ENCODE results near the gene VPS33B.
"Not testable (repeated sequence)": the region's sequence is repeated elsewhere in the genome, so short reads cannot be mapped to it uniquely, and the experiment has no call there.

VPS33B gene

DNA sequence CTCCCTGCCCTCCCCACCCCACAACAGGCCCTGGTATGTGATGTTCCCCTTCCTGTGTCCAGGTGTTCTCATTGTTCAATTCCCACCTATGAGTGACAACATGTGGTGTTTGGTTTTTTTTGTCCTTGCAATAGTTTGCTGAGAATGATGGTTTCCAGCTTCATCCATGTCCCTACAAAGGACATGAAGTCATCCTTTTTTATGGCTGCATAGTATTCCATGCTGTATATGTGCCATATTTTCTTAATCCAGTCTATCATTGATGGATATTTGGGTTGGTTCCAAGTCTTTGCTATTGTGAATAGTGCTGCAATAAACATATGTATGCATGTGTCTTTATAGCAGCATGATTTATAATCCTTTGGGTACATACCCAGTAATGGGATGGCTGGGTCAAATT lies 23.7 kb upstream of the VPS33B start:
- not testable (repeated sequence) for H3K36me3 Mint-ChIP-seq, H3K9me3 Mint-ChIP-seq, H3K27ac Mint-ChIP-seq, H3K27me3 Mint-ChIP-seq, H3K4me3 Mint-ChIP-seq
- H3K4me1 Mint-ChIP-seq = peaks cover 33% of the 10 kb centered on the region

DNA sequence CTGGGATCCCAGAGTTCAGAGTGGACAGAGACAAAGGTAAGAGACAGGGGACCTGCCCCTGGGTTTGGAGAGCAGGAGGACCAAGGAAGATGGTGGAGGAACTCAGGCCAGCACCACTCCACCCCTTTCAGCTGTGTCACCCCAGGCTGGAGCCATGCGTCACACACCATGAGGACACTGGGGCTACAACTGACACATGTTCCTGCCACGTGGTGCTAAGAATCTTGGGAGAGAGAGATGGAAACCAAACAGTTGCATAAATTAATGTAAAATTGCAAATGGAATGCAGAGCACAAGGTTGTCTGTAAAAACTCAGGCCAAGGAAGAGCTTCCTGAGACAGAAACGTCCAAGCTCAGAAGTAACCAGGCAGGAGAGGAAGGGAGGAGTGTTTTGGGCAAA lies 22.7 kb upstream of the VPS33B start:
- Mint-ChIP-seq H3K27ac (peak overlapping the region; percentile 23), H3K9me3 (no peaks in the 10 kb centered on the region), H3K4me3 (no peak overlapping the region)

DNA sequence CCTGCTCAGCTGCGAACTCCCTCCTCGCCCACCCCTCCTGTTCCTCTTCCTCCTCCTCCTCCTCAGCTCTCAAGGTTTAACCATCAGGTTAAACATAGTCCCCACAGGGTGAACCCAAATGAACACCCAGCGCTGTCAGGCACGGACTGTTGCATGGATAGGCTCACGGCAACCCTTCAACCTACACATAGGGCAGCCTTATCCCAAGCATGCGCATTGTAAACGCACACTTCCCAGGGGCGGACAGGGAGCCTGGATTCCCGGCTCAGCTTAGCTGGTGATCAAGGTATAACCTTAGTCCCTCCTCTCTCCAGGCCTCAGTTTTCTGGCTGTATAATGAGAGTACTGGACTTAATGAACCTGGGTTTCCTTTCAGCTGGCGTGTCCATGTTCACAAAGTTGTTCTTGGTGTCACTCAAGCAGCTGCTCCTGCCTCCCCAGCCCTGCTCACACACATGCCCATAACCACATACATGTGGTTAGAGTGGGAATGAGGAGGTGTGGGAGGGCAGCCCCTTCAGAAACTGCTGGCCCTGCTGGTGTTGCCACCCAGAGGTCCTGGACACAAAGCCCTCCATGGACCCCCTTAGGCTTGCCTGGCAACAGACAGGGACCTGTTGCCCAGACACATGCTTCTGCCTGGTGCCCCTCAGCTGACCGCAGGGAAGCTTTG lies 20.9 kb upstream of the VPS33B start:
- Mint-ChIP-seq H3K27ac (no peak overlapping the region), H3K4me3 (no peak overlapping the region), H3K9me3 (no peaks in the 10 kb centered on the region), H3K27me3 (no peaks in the 10 kb centered on the region), H3K36me3 (no peaks in the 10 kb centered on the region), H3K4me1 (peaks cover 21% of the 10 kb centered on the region)

More for the DNA sequence above, 22.7 kb upstream of the VPS33B start:
- H3K27me3 Mint-ChIP-seq = no peaks in the 10 kb centered on the region
- H3K36me3 Mint-ChIP-seq = no peaks in the 10 kb centered on the region
- peaks cover 33% of the 10 kb centered on the region for H3K4me1 Mint-ChIP-seq

DNA sequence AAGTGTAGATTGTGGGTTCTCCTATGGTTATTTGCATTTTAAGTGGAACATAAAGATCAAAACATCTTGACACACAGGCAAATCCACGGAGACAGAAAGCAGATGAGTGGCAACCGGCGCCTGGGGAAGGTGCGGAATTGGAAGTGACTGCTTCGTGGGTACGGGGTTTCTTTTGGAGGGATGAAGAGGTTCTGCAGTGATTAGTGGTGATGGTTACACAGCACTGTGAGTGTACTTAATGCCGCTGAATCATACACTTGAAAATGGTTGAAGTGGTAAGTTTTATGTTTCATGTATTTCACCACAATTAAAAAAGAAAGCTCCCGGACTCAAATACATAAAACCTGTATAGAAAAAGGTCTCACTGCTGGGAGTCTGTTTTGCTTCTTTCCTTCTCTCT lies 18.5 kb upstream of the VPS33B start:
- Mint-ChIP-seq H3K4me3 (no peak overlapping the region), H3K4me1 (peaks cover 5% of the 10 kb centered on the region), H3K9me3 (no peaks in the 10 kb centered on the region), H3K36me3 (no peaks in the 10 kb centered on the region), H3K27ac (no peak overlapping the region), H3K27me3 (no peaks in the 10 kb centered on the region)

DNA sequence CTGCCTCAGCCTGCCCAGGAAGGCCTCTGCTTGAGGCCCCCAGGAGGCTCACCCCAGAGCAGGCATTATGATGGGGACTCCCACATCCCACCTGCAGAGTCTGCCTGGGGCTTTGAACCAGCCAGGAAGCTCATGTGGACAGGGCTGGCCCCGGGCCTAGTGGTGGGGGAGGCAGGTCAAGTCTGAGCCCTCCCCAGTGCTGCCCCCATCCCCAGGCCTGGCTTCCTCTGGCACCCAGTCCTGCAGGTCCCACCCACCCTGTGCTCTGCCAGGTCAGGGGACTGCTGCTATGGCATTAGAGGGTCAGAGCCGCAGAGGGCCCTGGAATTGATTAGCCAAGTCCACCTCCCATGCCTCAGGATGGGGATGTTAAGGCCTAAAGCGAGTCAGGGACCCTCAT lies 17.6 kb upstream of the VPS33B start:
- Mint-ChIP-seq H3K27me3 (no peaks in the 10 kb centered on the region), H3K4me1 (peaks cover under 1% of the 10 kb centered on the region), H3K4me3 (no peak overlapping the region), H3K36me3 (no peaks in the 10 kb centered on the region), H3K9me3 (no peaks in the 10 kb centered on the region), H3K27ac (no peak overlapping the region)

DNA sequence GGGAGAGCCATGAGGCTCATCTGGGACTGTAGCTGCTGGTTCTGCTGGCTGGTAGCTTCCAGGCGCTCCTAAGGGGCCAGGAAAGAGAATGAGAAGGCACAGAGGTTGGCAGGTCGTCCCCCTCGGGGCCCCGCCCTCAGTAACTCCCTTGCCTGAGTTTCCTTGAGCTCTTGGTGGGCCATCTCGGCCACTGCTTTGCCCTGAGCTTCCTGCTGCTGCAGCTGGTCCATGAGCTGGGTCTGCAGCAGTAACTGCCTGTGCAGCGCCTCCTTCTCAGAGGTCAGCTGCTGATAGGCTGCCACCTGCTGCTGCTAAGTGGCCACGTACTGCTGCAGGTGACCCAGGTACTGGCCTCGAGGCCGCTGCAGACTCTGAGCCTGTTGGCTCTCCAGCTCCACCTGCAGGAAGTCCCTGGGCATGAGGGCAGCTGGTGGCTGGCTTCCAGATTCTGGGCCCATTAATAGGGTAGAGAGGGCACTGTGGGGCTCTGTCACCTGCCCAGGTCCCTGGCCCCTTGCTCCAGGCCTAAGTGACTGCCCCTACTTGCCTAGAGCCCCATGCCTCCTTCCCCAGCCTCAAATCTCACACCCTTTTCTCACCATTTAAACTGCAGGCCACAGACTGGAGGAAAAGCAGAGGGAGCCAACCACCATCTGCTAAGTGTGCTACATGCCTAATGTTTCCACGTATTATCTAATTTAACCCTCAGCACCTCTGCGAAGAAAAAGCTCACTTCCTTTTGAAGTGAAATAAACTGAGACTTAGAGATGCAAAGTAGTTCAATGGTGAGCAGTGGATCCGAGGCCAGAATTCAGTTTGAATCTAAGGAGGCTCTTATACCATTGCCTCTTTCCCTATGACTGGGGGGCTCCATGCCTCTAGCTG lies 10.8 kb upstream of the VPS33B start:
- Mint-ChIP-seq H3K4me3 (no peak overlapping the region), H3K4me1 (peaks cover 6% of the 10 kb centered on the region), H3K9me3 (no peaks in the 10 kb centered on the region), H3K27ac (no peak overlapping the region), H3K36me3 (no peaks in the 10 kb centered on the region), H3K27me3 (no peaks in the 10 kb centered on the region)

DNA sequence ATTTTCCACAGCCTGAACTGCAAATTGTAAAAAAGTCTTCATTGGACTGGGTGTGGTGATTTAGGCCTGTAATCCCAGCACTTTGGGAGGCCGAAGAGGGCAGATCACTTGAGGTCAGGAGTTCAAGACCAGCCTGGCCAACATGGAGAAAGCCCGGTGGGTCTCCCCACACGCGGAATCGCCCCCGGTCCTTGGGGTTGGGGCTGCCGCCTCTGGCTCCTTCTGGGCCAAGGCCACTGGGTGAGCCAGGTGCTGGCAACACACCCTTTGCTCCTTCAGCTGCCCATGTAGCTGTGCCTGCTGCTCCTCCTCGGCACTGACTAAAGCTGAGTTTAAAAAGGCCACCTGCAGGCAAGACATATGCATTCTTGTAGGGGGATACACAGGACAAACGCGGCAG lies 9.4 kb upstream of the VPS33B start:
- no peak overlapping the region for H3K27ac Mint-ChIP-seq
- H3K9me3 Mint-ChIP-seq = no peaks in the 10 kb centered on the region
- no peaks in the 10 kb centered on the region for H3K27me3 Mint-ChIP-seq
- no peak overlapping the region for H3K4me3 Mint-ChIP-seq
- H3K36me3 Mint-ChIP-seq = no peaks in the 10 kb centered on the region
- H3K4me1 Mint-ChIP-seq = peaks cover 6% of the 10 kb centered on the region

DNA sequence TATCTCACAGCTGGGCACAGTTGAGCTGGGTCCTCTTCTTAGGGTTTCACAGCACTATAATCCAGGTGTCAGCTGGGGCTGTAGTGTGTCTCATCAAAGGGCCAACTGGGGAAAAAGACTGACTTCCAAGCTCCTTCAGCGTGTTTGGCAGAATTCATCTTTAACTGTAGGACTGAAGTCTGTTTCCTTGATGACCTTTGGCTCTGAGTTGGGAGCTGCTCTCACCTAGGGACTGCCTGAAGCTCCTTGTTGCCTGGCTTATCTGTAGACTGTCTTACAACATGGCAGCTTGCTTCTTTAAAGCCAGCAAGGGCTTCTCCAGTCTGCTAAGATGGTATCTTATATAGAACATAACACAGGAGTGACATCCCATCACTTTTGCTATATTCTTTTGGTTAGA lies 5.3 kb upstream of the VPS33B start:
- Mint-ChIP-seq H3K4me1 (peaks cover 10% of the 10 kb centered on the region), H3K36me3 (no peaks in the 10 kb centered on the region), H3K27me3 (no peaks in the 10 kb centered on the region), H3K4me3 (no peak overlapping the region), H3K27ac (no peak overlapping the region), H3K9me3 (no peaks in the 10 kb centered on the region)

DNA sequence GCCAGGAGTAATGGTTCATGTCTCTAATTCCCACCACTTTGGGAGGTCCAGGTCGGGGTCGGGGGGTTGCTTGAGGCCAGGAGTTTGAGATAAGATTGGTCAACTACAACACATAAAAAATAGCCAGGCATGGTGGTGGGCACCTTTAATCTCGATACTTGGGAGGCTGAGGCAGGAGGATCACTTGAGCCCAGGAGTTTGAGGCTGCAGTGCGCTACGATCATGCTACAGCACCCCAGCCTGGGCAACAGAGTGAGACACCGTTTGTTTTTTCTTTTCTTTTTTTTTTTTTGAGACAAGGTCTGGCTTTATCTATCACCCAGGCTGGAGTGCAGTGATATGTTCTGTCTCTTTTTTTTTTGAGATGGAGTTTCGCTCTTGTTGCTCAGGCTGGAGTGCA lies 1.3 kb upstream of the VPS33B start:
- Mint-ChIP-seq H3K36me3 (no peaks in the 10 kb centered on the region), H3K27ac (no peak overlapping the region), H3K4me1 (peaks cover 36% of the 10 kb centered on the region), H3K27me3 (no peaks in the 10 kb centered on the region), H3K9me3 (no peaks in the 10 kb centered on the region), H3K4me3 (no peak overlapping the region)

DNA sequence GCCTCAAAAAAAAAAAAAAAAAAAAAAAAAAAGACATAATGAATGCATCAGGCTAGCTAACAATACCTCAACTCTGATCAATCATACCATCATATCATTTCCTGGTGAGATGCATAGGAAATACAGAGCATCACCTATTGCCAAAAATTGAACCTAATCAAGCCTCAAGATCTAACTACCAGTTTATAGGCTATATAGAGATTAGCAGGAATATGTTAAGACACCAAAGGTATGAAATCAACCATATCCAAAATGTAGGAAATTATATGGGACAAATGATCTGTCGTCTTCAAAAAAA lies 387 bp upstream of the VPS33B start:
- Mint-ChIP-seq H3K27ac (peak overlapping the region; percentile 86), H3K4me1 (peaks cover 44% of the 10 kb centered on the region)

DNA sequence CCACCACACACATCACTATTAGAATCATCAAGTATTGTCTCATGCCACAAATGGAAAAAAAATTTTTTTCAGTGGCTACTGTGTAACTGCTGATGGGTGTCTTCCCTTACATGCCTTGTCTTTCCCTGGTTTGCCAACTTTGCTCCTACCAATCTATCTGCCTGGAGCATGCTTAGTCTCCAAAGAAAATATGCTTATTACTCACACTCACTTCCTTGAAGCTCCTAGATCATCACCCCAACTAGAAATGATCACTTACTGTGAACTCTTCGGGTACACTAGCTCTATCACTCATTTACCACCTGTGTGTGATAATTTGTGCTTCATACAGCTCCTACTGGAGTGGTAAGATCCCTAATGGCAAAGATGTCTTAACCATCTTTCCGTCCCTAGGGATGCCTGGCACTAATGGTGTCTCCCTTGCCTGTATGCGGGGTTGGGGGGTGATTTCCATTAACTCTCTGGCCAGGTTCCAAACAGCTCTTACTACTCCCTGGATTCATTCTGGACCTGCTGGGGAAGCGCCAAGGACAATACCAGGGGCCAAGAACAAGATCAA lies 799 bp downstream of the VPS33B start:
- H3K36me3 Mint-ChIP-seq = no peaks in the 10 kb centered on the region
- H3K4me3 Mint-ChIP-seq = peak overlapping the region; percentile 94
- no peaks in the 10 kb centered on the region for H3K9me3 Mint-ChIP-seq
- peak overlapping the region; percentile 86 for H3K27ac Mint-ChIP-seq
- peaks cover 44% of the 10 kb centered on the region for H3K4me1 Mint-ChIP-seq
- no peaks in the 10 kb centered on the region for H3K27me3 Mint-ChIP-seq

More for the DNA sequence above, 387 bp upstream of the VPS33B start:
- Mint-ChIP-seq H3K27me3 (no peaks in the 10 kb centered on the region), H3K9me3 (no peaks in the 10 kb centered on the region), H3K4me3 (peak overlapping the region; percentile 94), H3K36me3 (no peaks in the 10 kb centered on the region)

DNA sequence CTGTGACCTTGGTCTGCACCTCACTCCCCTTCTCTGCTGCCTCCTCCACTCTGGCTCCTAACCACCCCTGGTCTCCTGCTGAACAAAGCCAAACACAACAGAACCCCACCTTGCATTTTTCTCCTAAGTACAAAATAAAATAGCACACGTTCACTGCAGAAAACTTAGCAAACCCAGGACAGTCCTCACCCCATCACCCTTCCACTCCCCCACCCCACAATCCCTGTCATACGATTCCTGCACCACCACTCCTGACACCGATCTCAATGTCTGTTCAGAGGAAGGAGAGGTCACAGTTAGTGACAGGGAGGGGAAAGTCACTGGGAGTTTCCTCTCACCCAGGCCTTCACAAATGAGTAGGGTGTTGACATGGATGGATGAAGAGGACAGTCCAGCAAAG lies 4.2 kb downstream of the VPS33B start:
- Mint-ChIP-seq H3K27ac (peak overlapping the region; percentile 63), H3K36me3 (no peaks in the 10 kb centered on the region), H3K4me3 (no peak overlapping the region), H3K27me3 (no peaks in the 10 kb centered on the region), H3K9me3 (no peaks in the 10 kb centered on the region), H3K4me1 (peaks cover 38% of the 10 kb centered on the region)

DNA sequence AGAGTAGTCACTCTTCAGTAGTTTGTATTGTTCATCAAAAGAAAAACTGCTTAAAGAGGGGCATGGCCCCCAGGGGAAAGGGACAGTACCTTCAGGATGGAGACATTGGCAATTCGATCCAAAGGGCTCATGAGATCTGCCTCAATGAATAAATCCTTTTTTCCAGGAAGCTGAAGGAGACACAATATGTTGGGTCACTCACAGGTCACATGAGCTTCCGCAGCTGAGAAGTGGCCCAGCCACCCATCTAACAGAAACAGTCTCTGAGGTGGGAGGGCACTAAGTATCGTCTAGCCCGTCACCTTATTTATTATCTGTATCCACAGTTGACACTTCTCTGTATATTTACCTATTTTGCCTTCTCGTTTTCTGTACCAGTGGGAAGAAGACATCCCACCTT lies 4.7 kb downstream of the VPS33B start:
- Mint-ChIP-seq H3K27ac (peak overlapping the region; percentile 63), H3K4me3 (no peak overlapping the region), H3K36me3 (no peaks in the 10 kb centered on the region), H3K9me3 (no peaks in the 10 kb centered on the region), H3K4me1 (peaks cover 34% of the 10 kb centered on the region), H3K27me3 (no peaks in the 10 kb centered on the region)

DNA sequence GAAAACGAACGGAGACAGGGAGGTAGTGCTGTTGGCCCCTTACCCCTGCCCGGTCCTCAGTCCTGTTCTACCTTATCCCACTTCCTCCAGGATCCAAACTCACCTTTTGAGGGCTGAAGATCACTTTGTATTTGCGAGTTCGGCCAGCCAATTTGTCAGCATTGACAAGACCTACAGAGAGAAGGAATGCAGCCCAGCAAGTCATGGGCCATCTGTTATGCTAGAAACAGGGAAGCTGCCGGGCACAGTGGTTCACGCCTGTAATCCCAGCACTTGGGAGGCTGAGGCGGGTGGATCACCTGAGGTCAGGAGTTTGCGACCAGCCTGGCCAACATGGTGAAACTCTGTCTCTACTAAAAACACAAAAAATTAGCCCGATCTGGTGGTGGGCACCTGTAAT lies 8.7 kb downstream of the VPS33B start:
- not testable (repeated sequence) for H3K36me3 Mint-ChIP-seq

DNA sequence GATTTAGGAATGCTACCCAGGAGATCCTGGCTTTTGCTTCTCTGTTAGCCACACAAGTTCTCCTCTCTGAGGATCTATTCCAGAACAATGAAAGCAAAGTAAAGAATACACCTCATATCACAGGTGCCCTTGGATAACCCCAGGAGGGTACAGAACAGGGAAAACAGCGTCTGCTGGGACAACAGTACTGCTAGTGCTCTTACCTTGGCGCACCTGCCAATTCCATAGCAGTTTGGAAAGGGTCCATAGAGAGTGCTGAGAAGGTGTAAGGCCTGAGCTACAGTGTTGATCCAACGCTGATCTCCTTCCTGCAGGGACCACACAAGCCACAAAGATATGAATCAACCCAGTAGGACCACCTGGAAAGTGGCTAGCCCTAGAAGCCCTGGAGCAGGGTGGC lies 15.1 kb downstream of the VPS33B start:
- peaks cover 9% of the 10 kb centered on the region for H3K36me3 Mint-ChIP-seq

More for the DNA sequence above, 8.7 kb downstream of the VPS33B start:
- H3K27me3 Mint-ChIP-seq, H3K9me3 Mint-ChIP-seq, H3K4me3 Mint-ChIP-seq, H3K27ac Mint-ChIP-seq, H3K4me1 Mint-ChIP-seq: not testable (repeated sequence)

DNA sequence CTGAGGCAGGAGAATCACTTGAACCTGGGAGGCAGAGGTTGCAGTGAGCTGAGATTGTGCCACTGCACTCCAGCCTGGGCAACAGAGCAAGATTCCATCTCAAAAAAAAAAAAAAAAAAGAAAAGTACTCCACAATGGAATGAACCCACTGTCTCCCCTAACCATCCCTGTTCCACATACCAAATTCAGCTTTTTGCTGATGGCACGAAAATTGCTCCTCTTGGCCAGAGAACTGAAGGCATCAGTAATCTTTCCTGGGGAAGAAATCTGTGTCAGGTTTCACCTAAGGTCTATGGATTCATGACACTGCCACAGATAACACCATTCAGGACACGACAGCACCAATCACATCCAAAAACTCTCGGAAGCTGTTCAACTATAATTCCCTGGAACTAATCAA lies 21.2 kb downstream of the VPS33B start:
- Mint-ChIP-seq H3K4me1 (no peaks in the 10 kb centered on the region), H3K36me3 (peaks cover 4% of the 10 kb centered on the region), H3K27ac (no peak overlapping the region), H3K4me3 (no peak overlapping the region), H3K9me3 (no peaks in the 10 kb centered on the region), H3K27me3 (no peaks in the 10 kb centered on the region)

More for the DNA sequence above, 15.1 kb downstream of the VPS33B start:
- Mint-ChIP-seq H3K9me3 (no peaks in the 10 kb centered on the region), H3K4me1 (no peaks in the 10 kb centered on the region), H3K27ac (peak overlapping the region; percentile 77), H3K27me3 (no peaks in the 10 kb centered on the region), H3K4me3 (no peak overlapping the region)
